Measurements from ENCODE around the gene PIGX.
"Not testable (repeated sequence)": the region's sequence is repeated elsewhere in the genome, so short reads cannot be mapped to it uniquely, and the experiment has no call there.

PIGX gene

DNA sequence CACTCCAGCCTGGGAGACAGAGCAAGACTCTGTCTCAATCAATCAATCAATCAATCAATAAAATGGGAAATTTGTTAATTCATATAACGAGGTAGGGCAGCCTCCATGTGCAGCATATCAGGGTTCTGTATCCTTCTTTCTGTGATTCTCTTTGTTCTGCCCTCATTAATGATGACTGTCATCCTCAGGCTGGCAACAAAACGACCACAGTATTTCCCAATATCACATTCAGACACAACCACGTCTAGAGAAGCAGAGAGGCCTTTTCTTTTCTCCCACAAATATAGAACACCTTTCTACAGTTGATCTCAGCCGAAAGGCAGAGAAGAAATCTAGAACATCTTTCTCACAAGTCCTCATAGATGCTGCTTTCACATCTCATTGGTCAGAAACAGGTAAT is 11.4 kb upstream of the PIGX start:
- DNase-seq (ENCODE audit: low read depth in 1 of 2, low spot score in 1 of 2) = no peak

DNA sequence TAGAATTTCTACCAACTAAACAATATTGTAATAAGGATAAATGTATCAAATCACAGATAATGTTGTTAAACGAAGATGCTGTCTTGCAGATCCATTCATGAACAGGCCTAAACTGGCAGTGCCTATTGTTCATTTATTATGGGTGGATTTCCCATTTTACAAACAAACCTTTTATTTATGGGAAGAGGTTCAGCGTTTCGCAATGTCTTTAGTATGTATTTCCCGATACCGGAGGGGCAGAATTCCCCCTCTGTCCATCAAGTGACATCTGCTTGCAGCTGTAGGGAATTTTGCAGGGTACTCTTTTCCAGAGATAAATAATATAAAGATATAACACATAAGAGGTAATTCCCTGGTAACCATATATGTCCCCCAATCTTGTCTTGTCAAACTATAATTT is 5.8 kb upstream of the PIGX start:
- DNase-seq (ENCODE audit: low read depth in 1 of 2, low spot score in 1 of 2) = no peak

DNA sequence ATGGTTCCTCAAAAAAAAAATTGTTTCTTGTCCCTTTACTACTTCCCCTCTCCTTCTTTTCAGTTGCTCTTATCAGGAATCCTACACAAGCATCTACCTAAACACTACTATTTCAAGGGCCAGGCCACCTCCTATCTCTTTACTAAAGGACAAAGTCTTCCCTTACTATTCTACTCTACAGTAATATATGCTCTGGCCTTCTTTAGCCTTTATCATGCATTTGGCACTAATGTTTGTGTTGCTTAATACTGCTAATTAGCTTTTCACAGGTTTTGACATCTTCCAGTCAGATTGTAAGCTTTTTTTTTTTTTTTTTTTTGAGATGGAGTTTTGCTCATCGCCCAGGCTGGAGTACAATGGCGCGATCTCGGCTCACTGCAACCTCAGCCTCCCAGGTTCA is 5.4 kb upstream of the PIGX start:
- no peak for DNase-seq (ENCODE audit: low read depth in 1 of 2, low spot score in 1 of 2)

DNA sequence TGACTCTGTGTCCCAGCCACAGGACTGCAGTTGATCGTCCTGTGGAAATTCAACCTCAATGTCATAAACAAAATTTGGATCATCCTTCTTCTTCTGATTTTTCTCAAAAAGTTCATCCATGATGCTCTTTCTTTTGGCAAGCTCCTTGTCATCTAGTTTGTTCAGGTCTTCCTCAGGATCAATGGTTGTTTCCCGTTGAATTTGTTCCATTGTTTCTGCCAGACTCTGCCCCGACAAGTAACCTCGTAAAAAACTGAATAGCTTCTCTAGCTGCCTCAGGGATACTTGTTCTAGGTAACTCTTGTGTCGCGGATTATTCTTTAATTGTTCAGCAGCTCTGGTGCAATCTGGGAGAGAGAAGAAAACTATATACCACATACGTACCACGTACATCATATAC is 4.6 kb upstream of the PIGX start:
- DNase-seq (ENCODE audit: low read depth in 1 of 2, low spot score in 1 of 2) = no peak

DNA sequence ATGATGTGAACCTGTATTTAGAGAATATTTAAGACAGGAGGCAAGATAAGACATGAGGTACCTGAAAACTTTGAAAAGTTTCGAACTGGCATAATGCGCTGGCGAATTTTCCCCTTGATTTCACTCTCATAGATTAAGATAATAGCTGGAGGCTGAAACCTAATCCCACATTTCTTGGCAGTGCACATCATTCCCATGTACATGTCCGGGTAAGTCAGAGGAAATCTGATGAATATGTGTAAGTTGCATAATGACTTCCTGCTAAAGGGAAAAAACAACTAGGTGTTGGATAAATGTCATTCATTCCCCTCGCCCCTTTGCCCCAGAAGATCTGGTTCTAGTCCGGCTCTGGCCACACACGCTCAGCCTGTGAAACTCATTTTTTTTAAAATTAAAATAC is 3.7 kb upstream of the PIGX start:
- no peak for DNase-seq (ENCODE audit: low read depth in 1 of 2, low spot score in 1 of 2)

DNA sequence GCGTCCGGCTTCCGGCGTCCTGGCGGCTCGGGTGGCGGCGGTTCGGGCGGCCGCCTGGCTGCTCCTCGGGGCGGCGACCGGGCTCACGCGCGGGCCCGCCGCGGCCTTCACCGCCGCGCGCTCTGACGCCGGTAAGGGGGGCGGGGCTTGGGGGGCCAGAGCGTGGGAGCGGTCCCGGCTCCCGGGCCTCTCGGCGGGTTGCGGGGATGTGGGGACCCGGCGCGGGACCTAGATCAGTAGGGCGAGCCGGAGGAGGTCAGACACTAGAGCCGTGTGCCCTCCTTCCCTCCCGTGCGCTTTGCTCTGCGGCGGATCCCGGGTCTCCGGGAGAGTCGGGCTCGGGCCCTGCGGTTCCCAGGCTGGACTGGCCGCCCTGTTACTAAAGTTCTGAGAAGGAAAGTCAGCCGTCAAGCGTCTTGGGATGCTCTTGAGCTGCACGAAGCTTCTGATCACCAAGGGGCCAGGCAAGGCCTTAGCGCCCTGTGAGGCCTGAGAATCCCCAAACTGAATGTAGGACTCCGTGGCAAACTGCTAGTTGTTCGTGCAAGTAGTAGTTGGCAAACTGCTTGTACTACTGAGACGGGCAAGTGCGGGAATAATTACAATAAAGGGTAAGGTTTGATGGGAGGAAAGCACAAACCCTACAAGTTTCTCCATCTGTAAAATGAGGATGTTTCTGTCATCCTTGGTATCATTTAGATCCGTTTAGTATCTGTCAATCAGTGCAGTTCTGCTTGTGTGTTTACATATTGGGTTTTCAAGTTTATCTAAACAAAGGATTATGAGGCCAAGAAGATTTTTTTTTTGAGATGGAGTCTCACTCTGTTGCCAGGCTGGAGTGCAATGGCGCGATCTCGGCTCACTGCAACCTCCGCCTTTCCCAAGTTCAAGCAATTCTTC is 587 bp downstream of the PIGX start:
- peak; percentile 47 to 51 for DNase-seq (ENCODE audit: low read depth in 1 of 2, low spot score in 1 of 2)

DNA sequence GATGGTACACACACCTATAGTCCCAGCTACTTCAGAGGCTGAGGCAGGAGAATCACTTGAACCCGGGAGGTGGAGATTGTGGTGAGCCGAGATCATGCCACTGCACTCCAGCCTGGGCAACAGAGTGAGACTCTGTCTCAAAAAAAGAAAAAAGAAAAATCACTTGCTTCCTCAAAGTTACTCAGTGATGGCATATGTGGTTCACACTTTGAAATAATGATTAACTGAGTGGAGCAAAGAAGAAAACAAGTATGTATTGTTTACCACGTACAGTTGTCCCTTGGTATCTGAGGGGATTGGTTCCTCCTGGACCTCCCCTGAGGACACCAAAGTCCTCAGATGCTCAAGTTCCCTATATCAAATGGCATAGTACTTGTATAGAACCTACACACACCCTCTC is 5.0 kb downstream of the PIGX start:
- DNase-seq (ENCODE audit: low read depth in 1 of 2, low spot score in 1 of 2) = not testable (repeated sequence)

DNA sequence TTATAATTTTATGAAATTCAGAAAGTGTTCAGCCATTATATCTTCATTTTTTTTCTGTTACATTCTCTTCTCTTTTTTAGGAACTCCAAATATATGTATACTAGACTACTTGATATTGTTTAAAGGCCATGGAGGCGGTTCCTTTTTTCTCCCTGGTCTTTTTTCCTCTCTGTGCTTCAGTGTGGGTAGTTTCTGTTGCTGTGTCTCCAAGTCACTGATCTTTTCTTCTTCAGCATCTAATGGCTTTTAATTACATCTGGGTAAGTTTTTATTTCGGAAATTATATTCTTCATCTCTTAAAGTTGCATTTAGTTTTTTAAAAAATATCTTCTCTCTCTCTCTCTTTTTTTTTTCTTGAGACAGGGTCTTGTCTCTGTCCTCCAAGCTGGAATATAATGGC is 8.9 kb downstream of the PIGX start:
- DNase-seq (ENCODE audit: low read depth in 1 of 2, low spot score in 1 of 2) = no peak

DNA sequence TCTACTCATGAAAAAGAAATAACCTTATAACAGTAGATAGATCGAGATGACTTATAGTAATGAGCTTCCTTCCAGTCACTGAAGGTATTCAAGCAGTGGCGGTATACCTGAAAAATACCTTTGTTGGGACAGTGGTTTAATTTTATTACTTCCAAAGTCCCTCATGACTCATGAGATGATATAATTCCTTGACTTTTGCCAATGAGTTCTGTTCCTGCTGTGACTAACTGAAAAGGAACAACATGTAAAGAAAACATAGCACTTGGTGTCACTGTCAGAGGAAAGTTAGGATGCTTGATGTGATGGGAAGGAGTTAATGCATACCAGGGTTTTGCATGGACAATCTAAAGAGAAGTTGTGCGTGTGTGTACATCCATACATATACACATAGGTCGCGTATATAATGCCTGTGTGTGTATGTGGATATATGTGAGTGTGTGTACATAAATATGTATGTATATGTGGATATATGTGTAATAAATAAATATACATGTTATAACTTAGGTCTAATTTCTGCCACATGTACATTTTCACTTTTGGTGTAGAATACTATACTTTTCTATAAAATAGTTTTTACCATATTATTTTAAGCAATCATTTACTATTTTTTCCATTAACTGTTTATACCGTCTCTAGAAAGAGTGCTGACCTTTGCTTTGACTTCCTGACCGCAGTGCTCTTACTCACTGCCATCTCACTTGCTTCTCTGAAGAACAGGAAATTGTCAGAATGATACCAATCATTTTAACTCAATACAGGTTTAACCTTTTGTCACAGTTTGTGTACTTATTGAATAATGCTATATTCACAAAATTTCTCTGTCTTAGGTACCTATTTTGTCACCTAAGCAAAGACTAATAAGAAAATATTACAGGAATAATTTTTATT is 14.9 kb downstream of the PIGX start:
- DNase-seq (ENCODE audit: low read depth in 1 of 2, low spot score in 1 of 2) = peak in 1 of 2 donors; percentile 5

DNA sequence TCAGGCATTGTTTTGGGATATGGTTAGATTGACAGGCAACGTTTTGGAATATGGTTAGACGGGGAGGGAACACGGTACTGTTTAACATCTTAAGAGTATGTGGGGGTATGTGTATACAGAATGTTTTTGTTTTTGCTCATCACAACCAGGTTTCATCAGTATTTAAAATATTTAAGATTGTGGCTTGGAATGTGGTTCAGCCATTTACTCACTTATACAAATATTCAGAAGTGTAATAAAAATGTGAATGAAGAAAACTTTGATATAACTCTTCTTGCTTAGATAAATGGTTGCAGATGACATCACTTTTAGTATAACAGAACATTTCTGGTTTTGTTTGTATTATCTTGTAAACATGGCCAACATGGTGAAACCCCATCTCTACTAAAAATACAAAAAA is 23.6 kb downstream of the PIGX start:
- DNase-seq (ENCODE audit: low read depth in 1 of 2, low spot score in 1 of 2) = no peak

DNA sequence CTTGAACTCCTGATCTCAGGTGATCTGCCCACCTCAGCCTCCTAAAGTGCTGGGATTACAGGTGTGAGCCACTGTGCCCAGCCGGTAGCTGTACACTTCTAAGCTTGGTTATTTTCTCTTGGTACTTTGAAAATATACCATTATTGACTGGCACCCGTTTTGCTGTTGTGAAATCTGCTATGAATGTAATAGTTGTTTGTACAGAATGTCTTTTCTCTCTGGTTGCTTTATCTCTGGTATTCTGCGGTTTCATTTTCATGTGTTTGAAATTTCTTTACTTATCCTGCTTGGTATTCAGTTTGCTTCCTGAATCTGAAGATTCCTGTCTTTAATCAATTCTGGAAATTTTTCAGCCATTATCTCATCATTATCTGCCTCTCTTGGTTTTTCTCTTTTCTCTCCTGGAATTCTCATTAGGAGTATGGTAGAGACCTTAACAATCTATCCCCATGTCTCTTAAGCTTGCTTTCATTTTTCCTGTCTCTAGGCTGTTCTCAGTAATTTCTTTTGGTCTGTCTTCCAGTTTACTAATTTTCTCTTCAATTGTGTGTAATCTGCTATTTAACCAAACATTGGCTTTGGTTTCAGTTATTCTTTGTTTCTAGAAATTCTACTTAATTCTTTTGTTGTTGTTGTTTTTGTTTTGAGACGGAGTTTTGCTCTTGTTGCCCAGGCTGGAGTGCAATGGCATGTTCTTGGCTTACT is 24.6 kb downstream of the PIGX start:
- DNase-seq (ENCODE audit: low read depth in 1 of 2, low spot score in 1 of 2) = no peak

DNA sequence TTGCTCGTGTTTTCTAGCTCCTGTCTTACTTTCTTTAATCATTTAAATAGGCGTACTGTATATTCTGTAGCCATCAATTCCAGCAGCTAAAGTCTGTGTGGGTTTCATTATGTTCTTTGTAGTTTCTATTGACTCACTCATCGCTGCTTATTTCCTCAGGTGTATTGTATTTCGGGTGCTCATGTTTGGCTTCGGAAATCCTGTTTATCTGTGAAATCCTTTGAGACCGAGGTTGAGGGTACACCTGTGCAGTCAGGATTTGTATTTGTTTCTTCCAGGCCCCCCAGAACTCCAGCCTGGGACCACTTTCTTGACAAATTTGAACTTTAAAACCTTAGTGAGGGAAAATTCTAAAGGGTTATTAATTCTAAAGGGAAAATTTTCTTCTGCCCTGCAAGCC is 25.5 kb downstream of the PIGX start:
- no peak for DNase-seq (ENCODE audit: low read depth in 1 of 2, low spot score in 1 of 2)

DNA sequence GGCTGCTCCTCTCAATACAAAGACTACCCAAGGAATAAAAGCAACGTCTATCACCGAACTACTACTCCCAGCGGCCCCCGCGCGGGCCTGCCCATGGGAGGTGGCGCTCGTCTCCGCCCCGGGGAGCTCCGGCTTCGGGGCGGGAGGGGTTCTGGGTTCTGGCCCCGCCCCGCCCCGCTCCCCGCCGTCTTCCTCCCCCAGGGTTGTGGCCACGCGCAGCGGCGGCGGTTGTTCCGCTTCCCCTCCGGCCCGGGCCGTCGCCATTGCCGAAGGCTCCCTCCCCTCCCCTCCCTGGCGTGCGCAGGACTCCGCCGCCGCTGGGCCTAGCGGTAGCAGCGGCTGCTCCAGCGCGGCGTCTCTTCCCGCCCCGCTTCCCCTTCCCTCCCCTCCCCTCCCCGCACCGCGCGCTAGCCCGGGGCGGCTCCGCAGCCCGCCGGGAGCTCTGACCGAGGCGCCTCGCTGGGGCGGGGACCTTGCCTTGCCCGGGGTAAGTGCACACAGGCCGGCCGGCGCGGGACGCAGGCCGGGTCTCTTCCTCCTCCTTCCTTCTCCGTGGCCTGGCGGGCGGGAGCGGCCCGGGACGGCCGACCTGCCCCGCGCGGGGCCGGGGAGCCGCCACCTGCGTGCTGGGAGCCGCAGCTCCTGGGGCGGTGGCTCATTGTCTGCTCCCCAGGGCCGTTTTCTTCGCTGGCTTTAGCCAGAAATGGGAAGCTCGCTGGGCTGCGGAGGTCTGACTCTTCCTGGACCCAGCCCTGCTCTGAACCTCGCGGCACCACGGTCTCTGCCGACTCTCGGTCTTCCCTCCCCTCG is 27.7 kb downstream of the PIGX start, which contains the start of gene PAK2:
PAK2 (plus strand) TSS at position 187 of the 810 bp plus-strand sequence. CDS start 42,790 bp downstream, outside the sequence.
- DNase-seq (ENCODE audit: low read depth in 1 of 2, low spot score in 1 of 2) = peak; percentile 69 to 85

DNA sequence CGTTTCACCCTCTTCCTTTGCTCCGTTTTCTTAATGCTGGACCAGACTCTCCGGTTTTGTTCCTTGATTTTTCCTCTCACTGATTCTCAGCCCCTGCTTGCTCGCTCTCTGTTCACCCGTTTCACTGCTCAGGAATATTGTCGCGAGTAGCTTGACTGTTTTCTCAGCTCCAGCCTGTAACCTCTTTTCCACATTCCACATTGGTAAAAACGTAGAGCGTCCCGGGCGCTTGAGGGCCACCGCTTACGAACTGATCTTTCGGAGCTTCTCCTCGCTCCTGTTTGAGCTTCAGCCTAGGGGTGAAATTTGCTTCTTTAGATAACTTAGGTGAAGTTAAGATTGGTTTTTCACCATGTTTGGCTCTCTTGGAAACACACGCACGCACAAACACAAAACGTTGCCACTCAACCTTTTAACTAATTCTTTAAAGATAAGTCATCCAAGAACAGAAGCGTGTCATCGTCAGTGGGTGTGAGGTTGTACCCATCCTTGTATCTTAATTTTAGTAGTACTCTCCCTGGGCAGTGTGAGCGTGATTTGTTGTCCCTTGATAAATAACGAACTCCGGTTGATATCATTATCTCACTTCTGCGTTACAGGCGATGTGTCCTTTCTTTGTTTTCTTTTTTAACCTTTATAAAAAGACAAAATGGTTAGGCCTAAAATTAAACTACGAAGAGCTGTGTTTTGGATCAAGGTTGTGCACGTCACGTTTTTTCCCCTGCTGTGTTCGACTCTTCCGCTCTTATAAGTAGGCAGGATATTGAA is 28.5 kb downstream of the PIGX start:
- DNase-seq (ENCODE audit: low read depth in 1 of 2, low spot score in 1 of 2) = peak; percentile 9 to 30

DNA sequence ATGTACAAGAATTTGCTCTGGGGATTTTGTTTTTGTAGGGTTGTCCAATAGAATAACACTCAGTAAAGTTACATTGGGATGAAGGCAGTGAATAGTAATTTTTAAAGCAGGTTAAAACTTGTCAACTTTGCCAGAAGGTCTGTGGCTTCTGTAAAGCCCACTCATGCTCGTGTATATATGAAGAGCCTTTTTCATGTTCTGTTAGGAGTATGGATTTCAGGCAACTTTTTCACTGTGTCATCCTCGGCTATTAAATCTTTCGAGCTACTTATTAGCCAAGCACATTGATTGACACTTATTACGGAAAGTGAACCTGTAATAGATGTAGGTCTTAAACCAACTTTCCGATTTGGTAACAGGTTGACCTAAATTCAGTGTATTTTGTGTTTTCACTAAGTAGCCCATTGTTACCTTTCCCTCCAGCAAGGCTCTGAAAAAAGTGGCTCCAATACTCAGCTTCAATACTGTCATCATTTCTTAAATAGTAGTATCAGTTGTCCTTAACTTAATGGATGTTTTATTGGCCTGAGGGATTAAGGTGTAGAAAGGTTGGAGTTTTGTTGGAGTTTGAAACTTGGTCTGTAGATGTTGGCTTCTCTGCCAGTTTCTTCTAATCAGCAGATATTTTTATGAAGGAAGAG is 29.2 kb downstream of the PIGX start:
- DNase-seq (ENCODE audit: low read depth in 1 of 2, low spot score in 1 of 2) = no peak

DNA sequence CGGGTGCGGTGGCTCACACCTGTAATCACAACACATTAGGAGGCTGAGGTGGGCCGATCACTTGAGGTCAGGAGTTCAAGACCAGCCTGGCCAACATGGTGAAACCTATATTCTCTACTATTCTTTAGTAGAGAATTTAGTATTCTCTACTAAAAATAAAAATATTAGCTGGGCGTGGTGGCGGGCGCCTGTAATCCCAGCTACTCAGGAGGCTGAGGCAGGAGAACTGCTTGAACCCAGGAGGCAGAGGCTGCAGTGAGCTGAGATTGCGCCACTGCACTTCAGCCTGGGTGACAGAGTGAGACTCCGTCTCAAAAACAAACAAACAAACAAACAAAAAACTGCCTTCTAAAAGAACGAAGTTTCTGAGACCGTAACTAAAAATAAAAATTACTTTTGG is 31.4 kb downstream of the PIGX start:
- not testable (repeated sequence) for DNase-seq (ENCODE audit: low read depth in 1 of 2, low spot score in 1 of 2)

DNA sequence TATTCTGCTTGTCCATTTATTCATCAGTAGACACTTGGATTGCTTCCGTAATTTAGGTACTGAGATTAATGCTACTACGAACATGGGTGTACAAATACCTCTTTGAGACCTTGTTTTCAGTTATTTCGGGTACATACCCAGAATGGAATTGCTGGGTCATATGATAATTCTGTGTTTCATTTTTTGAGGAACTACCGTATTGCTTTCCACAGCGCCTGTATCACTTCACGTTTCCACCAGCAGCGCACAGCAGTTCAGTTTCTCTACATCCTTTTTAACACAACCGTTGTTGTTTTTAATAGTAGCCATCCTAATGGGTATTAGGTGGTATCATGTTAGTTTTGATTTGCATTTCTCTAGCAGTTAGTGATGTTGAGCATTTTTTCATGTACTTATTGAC is 36.9 kb downstream of the PIGX start:
- no peak for DNase-seq (ENCODE audit: low read depth in 1 of 2, low spot score in 1 of 2)

DNA sequence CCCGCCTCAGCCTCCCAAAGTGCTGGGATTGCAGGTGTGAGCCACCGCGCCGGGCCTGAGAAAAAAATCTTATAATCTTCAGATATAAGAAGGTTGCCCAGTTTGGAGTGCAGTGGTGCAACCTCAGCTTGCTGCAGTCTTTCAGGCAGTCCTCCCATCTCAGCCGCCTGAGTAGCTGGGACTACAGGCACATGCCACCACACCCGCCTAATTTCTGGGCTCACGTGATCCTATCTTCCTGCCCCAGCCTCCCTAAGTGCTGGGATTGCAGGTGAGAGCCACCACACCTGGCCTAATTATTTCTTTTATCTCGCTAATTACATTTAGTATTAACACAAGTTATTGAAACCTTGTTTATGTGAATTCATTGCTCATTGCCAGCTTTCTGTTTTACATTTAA is 41.0 kb downstream of the PIGX start:
- no peak for DNase-seq (ENCODE audit: low read depth in 1 of 2, low spot score in 1 of 2)
